MM.1S (cell line): ENCODE data around the gene CYB5R3.
"Not testable (repeated sequence)": the region's sequence is repeated elsewhere in the genome, so short reads cannot be mapped to it uniquely, and the experiment has no call there.

ENCODE experiments used
- CTCF ChIP-seq: fragments of 300-600 bp; sonication (generic); IDR thresholded peaks from 2 replicates; pipeline ENCODE4 v1.5.1; 2016; ENCODE audit warnings: antibody characterized with exemption, low read length, mixed read lengths
- EZH2 ChIP-seq: fragments of 300-600 bp; sonication (generic); optimal IDR thresholded peaks from 2 replicates; pipeline ENCODE3; 2017; ENCODE audit warnings: low read depth, mild to moderate bottlenecking, antibody characterized with exemption, low read length, mixed read lengths
- EZH2phosphoT487 ChIP-seq: fragments of 300-600 bp; sonication (generic); IDR thresholded peaks from 2 replicates; pipeline ENCODE4 v1.6.1; 2018; ENCODE audit warnings: antibody characterized with exemption, low read length

GRCh38 chr22:42581194-42581761 is 67.9 kb downstream of the CYB5R3 start:
- not testable (repeated sequence) for TF ChIP-seq EZH2phosphoT487, CTCF, EZH2
